GM12874 (cell line): Measurements from ENCODE around the gene MNT.

Experiments
- TF ChIP-seq, protein P1 (sequence below): IDR thresholded peaks from 2 replicates; pipeline ENCODE4 v1.5.1; 2011; ENCODE audit warnings: low read depth, mild to moderate bottlenecking, control low read depth, low read length, moderate library complexity; ENCODE audit not compliant: insufficient read depth

The MNT gene

DNA sequence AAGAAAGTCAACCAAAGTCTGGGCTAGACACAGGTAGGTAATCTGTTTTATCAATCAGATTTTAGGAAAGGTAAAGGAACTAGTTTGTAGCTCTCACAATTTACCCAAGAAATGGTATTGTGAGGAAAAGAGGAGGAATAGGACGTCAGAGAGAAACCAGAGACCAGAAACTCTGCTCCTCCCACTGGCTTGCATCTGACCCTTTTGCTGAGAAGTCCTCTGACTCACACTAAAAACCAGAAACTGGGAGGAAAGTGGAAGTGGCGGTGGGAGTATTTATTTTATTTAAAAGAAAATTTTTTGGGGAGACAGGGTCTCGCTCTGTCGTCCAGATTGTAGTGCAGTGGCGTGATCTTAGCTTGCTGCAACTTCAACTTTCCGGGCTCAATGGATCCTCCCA is 38.0 kb upstream of the MNT start:
- TF ChIP-seq, protein P1, sequence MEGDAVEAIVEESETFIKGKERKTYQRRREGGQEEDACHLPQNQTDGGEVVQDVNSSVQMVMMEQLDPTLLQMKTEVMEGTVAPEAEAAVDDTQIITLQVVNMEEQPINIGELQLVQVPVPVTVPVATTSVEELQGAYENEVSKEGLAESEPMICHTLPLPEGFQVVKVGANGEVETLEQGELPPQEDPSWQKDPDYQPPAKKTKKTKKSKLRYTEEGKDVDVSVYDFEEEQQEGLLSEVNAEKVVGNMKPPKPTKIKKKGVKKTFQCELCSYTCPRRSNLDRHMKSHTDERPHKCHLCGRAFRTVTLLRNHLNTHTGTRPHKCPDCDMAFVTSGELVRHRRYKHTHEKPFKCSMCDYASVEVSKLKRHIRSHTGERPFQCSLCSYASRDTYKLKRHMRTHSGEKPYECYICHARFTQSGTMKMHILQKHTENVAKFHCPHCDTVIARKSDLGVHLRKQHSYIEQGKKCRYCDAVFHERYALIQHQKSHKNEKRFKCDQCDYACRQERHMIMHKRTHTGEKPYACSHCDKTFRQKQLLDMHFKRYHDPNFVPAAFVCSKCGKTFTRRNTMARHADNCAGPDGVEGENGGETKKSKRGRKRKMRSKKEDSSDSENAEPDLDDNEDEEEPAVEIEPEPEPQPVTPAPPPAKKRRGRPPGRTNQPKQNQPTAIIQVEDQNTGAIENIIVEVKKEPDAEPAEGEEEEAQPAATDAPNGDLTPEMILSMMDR, result no peak

DNA sequence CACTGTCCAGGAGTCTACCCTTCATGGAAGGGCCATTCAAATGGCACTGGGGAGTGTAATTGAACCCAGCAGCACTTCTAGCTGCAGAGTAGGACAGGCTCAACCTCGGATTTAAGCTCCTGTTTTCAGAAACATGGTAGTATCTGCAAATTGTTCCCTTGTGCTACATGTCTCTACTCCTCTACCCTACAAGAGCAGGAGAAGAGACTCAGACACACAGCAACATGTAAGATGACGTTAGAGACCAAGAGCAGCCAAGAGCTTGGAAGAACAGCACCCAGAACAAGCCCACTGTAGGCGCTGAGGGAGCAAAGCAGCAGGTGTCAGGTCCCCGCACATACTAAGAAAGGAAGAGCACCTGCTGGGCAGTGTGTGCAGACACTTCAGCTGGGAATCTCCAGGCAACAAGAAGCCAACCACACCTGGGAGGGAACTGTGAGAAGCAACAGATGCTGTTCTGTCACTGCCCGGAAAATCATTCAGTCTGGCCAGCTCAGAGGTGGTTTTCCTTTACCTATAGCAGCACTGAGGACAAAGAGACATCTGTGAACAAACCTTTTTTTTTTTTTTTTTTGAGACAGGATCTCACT is 35.6 kb upstream of the MNT start:
- TF ChIP-seq, protein P1, result no peak

DNA sequence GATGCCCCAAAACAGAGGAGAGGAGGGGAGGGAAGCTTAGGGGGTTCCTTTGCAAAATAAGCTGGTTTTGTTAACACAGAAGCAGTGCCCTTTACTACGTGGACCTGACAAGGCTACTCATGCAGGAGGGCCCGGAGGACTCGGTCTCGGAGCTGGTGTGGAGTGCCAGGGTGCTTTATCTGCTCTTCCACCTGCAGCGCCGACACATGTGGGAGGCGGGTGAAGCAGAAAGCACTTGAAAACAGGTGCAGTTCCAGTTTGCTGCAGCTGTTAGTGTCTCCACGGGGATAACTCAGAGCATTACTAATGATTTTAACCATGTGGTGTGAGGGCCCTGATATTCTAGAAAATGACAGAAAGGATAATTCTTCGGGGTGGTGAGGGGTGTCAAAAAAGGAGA is 35.0 kb upstream of the MNT start:
- TF ChIP-seq, protein P1, result no peak

DNA sequence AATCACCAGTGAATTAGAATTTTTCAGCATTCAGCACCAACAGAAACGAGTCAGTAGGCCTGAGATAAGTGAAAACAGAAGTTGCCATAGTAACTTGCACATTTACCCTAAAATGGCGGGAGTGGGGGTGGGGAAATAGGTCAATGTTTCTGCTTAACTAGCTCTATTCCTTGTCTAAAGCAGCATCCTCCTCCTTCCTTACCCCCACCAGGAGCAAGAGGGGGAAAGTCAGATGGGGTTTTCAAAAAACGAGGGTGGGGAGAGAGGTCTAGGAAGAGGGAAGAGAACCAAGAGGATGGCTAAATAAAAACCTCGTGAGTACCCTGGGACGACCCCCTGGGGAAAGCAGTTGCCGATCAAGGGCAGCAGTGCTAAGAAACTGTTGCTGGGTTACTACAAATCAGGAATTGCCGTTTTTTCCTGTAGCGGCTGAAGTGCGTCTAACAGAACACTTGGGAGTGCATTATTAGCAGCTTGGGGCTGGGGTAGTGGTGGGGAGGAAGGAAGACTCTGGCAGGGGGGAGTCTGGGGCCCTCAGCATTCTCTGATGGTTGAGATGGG is 34.4 kb upstream of the MNT start:
- TF ChIP-seq, protein P1, result no peak

DNA sequence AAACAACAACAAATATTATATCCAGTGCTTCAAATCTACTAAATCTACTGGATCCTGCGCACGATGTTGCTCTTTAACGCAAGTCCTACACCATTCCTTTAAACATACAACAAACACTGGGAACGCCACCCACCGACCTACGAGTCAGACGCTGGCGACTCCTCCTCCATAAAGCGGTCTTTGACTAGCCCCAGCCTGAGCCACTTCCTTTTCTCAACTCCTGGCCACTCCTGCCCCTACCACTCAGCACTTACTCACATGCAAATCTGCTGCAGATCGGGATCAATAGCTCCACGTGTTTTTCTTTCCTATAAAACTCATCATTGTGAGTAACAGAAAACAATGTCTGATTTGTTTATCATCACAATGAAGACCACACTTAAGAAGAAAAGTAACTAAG is 32.8 kb upstream of the MNT start:
- TF ChIP-seq, protein P1, result no peak

DNA sequence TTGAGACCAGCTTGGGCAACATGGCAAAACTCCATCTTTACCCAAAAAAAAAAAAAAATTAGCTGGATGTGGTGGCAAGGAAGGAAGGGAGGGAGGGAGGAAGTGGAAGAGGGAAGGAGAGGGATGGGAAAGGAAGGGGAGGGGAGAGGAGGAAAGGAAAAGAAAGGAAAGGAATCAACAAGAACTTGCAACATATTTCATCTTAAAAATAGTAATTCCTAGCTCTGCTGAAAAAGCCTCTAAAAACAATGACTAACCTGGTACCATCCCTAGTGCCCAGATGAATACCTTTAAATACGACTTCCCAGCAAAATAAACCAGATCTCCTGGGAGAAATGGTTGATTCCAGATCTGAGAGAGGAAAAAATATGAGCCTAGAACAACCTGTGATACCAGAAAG is 27.1 kb upstream of the MNT start:
- TF ChIP-seq, protein P1, result no peak

DNA sequence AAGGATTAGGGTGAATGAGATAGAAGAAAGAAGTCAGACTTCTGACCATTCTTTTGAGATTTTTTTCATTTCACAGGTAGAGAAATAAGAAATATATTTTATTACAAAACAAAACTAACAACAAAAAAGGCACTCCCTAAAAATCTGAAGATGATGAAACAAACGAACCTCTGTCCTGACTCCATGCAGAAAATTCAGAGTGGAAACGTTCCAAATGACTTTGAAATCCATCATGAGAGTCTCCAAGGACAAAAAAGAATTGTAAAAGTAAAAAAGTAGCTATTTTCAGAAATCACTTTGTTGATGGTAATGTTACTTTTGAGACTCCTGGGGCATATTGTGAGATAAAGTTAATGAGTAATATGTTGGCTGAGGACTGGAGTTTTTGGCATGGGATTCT is 26.4 kb upstream of the MNT start:
- TF ChIP-seq, protein P1, result no peak
